ENCODE results near the gene PTPRG. TPM values are rescaled to one million over a fixed set of nuclear protein-coding genes. Genes with fewer than 3 reads are reported as not detected.

PTPRG gene
- polyA plus RNA-seq, 1 donor (not counting 4 experiments of a cell fraction or from before 2014, with no cell fraction given) = 12.1 TPM

DNA sequence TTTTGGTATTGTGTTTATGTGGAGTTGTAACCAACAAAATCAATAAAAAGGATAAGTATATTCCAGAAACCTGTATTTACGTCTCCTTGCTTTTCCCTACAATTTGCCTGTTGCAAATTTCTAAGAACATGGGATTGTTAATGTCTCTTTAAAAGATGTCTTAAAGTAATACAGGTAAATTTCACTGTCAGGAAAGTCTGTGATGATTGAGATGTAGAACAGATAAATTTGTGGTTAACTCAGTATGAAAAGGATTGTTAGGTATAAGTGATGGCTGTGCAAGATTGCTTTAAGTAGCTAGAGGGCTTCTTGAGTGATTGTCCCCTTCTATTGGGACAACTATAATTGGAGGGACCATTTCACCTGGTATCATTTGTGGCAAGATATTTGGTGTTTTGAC, 6.8 kb downstream of the PTPRG start:
- no peak for DNase-seq (ENCODE audit: low read depth, low spot score)
- Histone ChIP-seq H3K27me3 (ENCODE audit: control insufficient read depth, extremely low read depth, insufficient read depth, low read length) (no peaks in the 10 kb centered on the region), H3K9ac (ENCODE audit: control insufficient read depth, extremely low read depth, insufficient read depth, low read length) (no peak overlapping the region), H4K20me1 (ENCODE audit: control insufficient read depth, extremely low read depth, insufficient read depth, low read length) (peaks cover under 1% of the 10 kb centered on the region), H3K9me1 (ENCODE audit: control insufficient read depth, extremely low read depth, insufficient read depth, low read length) (no peaks in the 10 kb centered on the region), H3K79me2 (ENCODE audit: control insufficient read depth, insufficient read depth, low read length) (peaks cover 61% of the 10 kb centered on the region), H3K36me3 (ENCODE audit: control insufficient read depth in 2 of 2, extremely low read depth in 1 of 2, insufficient read depth in 2 of 2, low read length in 2 of 2) (peaks cover 0 to 2% of the 10 kb centered on the region in 2 experiments), H3K9me3 (ENCODE audit: control insufficient read depth, low read depth, low read length) (no peaks in the 10 kb centered on the region), H3K4me3 (ENCODE audit: control insufficient read depth in 2 of 3, extremely low read depth in 1 of 3, insufficient read depth in 2 of 3, low read depth in 1 of 3, low read length in 3 of 3) (no peak overlapping the region), H3K4me1 (ENCODE audit: control insufficient read depth, extremely low read depth, insufficient read depth, low read length) (peaks cover 11% of the 10 kb centered on the region), H3K4me2 (ENCODE audit: control insufficient read depth, extremely low read depth, insufficient read depth, low read depth, low read length) (no peak overlapping the region), H2AFZ (ENCODE audit: control insufficient read depth, low read length) (no peak overlapping the region), H3K27ac (ENCODE audit: control insufficient read depth, insufficient read depth, low read length) (no peak overlapping the region)
- dilution Hi-C loops (cut with MboI; ENCODE audit: extremely low pct_ligation_motif_present, low sequenced_read_pairs) = no loop called here
- no peak for TF ChIP-seq EZH2 (IDR thresholded peaks at IDR 0.05; ENCODE audit: low read length)
- TF ChIP-seq, protein P1, sequence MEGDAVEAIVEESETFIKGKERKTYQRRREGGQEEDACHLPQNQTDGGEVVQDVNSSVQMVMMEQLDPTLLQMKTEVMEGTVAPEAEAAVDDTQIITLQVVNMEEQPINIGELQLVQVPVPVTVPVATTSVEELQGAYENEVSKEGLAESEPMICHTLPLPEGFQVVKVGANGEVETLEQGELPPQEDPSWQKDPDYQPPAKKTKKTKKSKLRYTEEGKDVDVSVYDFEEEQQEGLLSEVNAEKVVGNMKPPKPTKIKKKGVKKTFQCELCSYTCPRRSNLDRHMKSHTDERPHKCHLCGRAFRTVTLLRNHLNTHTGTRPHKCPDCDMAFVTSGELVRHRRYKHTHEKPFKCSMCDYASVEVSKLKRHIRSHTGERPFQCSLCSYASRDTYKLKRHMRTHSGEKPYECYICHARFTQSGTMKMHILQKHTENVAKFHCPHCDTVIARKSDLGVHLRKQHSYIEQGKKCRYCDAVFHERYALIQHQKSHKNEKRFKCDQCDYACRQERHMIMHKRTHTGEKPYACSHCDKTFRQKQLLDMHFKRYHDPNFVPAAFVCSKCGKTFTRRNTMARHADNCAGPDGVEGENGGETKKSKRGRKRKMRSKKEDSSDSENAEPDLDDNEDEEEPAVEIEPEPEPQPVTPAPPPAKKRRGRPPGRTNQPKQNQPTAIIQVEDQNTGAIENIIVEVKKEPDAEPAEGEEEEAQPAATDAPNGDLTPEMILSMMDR (optimal IDR thresholded peaks at IDR 0.05 in 1 of 3, IDR thresholded peaks at IDR 0.05 in 1 of 3, conservative IDR thresholded peaks at IDR 0.05 in 1 of 3; ENCODE audit: extremely low read depth in 1 of 3, insufficient read depth in 2 of 3, low read length in 3 of 3) = no peak
- FAIRE-seq = no peak

DNA sequence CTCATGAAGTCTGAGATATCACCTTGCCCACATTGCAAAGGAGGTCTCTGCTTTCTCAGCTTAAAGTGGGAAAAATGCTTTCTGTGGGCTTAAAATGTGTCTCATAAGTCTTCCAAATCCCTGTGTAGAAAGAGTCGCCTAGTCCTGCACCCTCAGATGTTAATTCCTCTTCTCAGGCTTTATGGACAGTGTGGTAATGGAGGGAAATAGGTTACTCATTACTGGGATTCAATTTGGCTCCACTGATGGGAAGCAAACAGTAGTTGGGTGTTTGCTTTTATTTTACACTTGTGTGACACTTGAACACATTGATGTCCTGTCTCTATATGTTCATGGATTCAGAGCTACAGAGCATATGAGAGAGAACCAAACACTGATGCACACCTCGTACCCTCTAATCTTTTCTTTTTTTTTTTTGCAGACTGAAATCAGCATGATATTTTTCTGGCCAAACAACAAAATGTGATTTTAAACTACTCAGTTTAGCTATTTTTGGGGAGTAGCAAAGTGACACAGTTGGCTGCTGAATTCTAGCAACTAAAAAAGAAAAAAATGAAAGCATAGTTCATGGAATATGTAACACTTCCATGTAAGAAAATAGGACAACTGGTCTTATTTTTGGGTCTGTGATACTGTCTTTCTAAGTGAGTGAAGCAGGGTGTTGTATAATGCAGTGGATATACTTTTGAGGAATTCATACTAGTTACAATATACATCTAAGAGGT, 8.6 kb downstream of the PTPRG start:
- Histone ChIP-seq H3K36me3 (ENCODE audit: control insufficient read depth in 2 of 2, extremely low read depth in 1 of 2, insufficient read depth in 2 of 2, low read length in 2 of 2) (peaks cover 0 to 2% of the 10 kb centered on the region in 2 experiments), H3K27me3 (ENCODE audit: control insufficient read depth, extremely low read depth, insufficient read depth, low read length) (no peaks in the 10 kb centered on the region), H2AFZ (ENCODE audit: control insufficient read depth, low read length) (no peak overlapping the region), H3K9ac (ENCODE audit: control insufficient read depth, extremely low read depth, insufficient read depth, low read length) (no peak overlapping the region), H3K4me2 (ENCODE audit: control insufficient read depth, extremely low read depth, insufficient read depth, low read depth, low read length) (no peak overlapping the region), H3K4me1 (ENCODE audit: control insufficient read depth, extremely low read depth, insufficient read depth, low read length) (peaks cover 3% of the 10 kb centered on the region), H4K20me1 (ENCODE audit: control insufficient read depth, extremely low read depth, insufficient read depth, low read length) (no peaks in the 10 kb centered on the region), H3K79me2 (ENCODE audit: control insufficient read depth, insufficient read depth, low read length) (peaks cover 59% of the 10 kb centered on the region), H3K27ac (ENCODE audit: control insufficient read depth, insufficient read depth, low read length) (no peak overlapping the region), H3K9me3 (ENCODE audit: control insufficient read depth, low read depth, low read length) (peaks cover 2% of the 10 kb centered on the region), H3K9me1 (ENCODE audit: control insufficient read depth, extremely low read depth, insufficient read depth, low read length) (no peaks in the 10 kb centered on the region), H3K4me3 (ENCODE audit: control insufficient read depth in 2 of 3, extremely low read depth in 1 of 3, insufficient read depth in 2 of 3, low read depth in 1 of 3, low read length in 3 of 3) (no peak overlapping the region)
- dilution Hi-C loops (cut with MboI; ENCODE audit: extremely low pct_ligation_motif_present, low sequenced_read_pairs) = no loop called here
- FAIRE-seq (no peak), DNase-seq (ENCODE audit: low read depth, low spot score) (no peak)
- TF ChIP-seq, protein P1 (optimal IDR thresholded peaks at IDR 0.05 in 1 of 3, IDR thresholded peaks at IDR 0.05 in 1 of 3, conservative IDR thresholded peaks at IDR 0.05 in 1 of 3; ENCODE audit: extremely low read depth in 1 of 3, insufficient read depth in 2 of 3, low read length in 3 of 3) = no peak
- TF ChIP-seq EZH2 (IDR thresholded peaks at IDR 0.05; ENCODE audit: low read length) = no peak

All from keratinocyte (primary cell).